TTC549 (cell line): ENCODE measurements around the gene RIOX2.
"Not testable (repeated sequence)": the region's sequence is repeated elsewhere in the genome, so short reads cannot be mapped to it uniquely, and the experiment has no call there.

Experiments
- FAIRE-seq: peaks from 2 replicates; lab custom pipeline; 2012; peaks lifted over from hg19 to GRCh38; lab: Jason Lieb, UNC

Gene RIOX2

DNA sequence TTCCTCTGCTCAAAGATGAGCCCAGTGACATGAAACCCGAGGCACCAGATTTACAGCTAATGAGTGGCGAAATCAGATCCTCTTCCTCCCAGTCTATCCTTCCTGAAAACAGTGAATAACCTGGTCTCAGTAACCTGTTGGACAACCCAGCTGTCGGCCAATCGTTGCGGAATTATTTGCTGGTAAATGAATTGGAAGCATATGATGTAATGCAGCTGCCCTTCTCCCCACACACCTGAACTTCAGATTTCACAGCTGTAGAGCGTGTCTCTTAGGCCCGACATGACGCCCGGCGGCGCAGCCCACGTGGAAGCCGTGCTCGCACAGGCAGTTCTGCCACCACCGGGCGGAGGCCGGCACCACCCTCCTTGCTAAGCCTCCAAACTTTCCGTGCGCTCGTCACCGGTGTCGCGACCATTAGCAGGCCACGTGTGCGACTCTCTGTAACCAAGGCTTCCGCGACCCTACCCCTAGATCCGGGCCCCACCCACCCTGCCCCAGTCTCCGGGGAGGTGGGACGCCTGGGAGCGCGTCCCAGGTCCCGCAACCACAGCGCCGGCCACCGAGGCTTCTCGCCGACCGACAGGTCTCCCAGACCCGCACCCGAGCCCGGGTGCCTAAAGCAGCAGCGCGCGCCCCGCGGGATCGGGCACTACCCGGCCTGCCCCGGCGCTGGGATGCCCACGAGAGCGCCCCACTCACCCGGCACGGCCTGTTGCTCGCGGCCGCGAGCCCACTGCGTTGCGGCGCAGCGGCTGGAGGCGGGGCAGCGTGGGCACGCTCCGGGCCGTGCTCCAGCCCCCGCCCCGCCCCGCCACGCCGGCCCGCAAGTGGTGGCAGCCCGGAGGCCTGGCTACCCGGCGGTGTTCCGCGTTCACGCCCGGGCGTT lies at the start of gene RIOX2:
Gene RIOX2 (minus strand): TSS at position 753 of the 889 bp plus-strand sequence. CDS start 4,838 bp downstream, outside the sequence.
- FAIRE-seq, result no peak

DNA sequence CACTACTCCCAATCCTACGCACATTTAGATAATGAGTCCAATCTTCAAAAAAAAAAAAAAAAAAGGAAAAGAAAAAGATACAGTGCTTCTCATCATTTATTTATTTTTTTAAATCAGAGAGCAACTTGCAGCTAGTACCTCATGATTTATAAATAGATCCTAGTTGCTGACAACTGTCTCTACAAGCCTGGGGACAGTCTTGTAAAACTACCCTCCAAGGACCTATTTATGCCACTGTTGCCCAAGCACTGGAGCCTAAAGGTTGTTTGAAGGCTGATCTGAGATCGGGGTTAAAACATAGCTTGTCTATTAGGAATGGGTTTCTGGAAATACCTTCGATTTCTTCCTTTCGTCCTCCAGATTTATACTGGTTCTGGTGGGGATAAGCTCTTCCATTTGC lies 48.2 kb upstream of the RIOX2 start:
- no peak for FAIRE-seq

DNA sequence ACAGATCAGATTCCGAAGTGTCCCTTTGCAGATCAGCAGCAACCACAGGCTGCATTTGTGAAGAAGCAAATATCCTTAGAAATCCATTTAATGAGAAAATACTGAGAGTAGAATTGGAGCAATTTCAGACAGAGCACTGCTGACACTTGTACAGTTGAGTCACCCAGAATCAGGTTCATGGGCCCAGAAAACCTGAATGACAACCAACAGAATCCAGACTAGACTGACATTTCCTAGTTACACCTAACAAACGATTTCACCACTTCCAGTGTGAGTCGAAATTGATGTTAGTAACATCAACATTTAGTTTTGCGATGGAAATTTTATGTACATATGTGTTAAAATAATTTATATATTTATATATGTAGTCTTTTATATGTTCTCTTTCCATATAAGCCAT lies 46.1 kb upstream of the RIOX2 start:
- no peak for FAIRE-seq

DNA sequence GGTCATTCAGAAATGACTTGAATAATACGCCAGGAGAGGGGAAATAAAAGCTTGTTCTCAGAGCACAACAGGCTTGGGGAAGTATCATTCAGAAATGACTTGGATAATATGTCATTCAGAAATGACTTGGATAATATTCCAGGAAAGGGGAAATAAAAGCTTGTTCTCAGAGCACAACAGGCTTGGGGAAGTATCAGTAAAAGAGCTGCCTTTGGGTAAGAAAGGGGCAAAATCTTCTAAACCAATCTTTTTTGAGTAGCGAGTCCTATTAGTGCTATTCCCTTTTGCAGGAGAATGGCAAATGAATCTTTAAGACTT lies 42.0 kb upstream of the RIOX2 start:
- no peak for FAIRE-seq

DNA sequence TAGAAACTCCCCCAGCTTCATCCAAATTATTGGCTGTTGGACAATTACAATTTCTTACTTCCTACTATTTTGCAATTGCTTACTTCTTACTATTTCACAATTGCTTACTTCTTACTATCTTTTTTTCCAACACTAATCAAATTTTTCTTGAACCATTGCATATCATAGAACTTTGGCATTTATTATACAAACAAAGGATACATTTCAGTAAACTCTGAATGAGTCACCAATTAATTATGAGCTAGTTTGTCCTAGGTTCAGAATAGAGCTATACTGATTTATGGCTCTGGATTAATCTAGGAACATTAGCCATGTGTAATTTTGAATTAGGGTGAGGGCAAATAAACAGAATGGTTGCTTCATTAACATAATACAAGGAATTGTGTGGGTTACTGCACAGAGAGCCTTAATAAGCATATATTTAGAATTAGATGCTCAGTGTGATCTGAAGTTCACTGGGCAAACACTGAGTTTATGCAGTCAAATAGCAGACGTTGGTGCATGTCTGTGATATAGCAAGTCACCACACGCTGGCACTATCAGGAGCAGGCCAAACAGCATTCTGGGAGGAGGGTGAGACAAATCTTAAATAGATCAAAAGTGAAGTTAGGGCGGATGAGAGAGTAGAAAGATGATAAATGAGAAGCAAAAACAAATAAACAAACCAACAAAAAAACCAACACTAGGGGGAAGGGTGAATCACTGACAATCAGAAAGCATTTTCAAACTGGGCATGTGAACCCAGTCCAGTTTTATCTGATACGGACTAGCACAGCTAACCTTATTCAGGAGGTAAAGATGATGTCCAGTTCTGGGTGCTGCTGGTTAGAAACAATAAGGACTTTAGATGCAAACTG lies 41.4 kb upstream of the RIOX2 start:
- FAIRE-seq, result no peak

DNA sequence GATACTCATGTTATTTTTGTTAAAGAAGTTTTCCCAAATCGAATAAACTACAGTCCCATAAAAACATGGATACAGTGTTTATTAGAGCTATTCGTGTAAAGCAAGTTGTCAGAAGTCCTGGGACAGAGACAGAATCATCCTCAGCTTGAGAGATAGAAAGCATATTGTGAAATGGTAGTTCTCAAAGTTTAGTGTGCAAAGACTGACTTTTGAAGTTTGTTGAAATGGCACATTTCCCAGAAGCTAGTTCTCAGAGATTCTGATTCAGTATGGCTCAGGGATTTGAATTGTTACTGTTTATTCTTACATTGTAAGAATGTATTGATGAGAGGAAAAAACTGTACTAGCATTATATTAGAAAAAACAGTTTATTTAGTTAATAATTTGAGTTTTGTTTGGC lies 40.7 kb upstream of the RIOX2 start:
- FAIRE-seq, result no peak

DNA sequence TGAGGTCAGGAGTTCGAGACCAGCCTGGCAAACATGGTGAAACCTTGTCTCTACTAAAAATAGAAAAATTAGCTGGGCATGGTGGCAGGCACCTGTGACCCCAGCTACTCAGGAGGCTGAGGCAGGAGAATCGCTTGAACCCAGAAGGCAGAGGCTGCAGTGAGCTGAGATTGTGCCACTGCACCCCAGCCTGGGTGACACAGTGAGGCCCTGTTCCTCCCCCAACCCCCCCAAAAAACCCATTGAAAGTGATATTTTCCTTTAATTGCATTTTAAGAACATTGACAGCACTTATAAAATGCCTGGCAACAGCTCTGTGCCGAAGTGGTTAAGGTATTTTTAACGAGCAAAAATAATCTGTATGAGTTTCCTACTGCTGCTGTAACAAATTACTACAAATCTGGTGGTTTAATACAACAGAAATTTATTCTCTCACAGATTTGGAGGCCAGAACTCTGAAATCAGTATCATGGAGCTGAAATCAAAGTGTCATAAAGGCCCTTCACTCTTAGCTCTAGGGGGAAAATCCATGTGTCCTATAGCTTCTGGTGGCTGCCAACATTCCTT lies 38.7 kb upstream of the RIOX2 start:
- FAIRE-seq, result not testable (repeated sequence)

DNA sequence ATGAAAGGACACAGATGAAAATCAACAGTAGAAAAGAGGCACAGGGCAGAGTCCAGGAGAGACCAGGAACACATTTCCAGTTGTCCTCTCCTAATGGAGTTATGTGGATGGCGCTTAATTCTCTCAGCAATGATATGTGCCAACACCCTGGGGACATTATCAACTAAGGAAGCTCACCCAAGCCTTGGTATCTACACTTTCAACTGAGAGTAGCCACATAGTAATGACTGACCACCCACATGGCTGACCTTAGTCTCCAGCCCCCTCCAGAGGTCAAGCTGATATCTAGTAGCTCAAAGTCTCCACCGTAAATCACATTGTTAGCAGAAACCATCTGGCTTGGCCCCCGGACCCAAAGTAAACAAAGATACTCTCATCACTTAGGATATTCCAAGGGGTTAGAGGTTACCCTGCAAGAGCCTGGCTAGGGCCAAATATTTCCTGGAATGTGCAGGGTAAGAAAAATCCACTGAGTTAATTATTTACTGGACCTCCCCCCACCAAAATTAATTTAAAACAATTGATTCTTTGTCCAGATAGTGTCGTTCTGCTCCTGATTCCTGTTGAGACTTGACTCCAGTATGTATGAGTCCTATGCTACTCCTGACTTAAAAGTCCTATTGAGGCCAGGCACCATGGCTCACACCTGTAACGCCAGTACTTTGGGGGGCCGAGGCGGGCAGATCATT lies 38.1 kb upstream of the RIOX2 start:
- FAIRE-seq, result no peak

DNA sequence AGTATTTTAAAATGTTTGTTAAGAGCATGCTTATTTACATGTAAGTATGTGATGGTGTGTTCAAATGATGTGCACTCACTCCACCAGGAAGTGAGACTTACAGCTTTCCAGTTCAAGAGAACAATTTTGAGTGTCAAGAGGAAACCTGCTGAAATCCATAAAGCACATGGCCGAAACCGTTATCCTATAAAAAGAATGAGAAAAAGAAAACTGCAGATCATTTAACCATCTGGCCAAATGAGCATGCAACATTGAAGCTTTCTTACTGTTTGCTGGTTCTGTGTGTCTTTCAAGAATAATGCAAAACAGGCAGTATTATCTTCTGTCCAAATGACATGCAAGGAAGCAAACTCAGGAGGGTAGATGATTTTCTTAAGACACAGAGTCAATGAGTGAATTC lies 36.6 kb upstream of the RIOX2 start:
- no peak for FAIRE-seq

DNA sequence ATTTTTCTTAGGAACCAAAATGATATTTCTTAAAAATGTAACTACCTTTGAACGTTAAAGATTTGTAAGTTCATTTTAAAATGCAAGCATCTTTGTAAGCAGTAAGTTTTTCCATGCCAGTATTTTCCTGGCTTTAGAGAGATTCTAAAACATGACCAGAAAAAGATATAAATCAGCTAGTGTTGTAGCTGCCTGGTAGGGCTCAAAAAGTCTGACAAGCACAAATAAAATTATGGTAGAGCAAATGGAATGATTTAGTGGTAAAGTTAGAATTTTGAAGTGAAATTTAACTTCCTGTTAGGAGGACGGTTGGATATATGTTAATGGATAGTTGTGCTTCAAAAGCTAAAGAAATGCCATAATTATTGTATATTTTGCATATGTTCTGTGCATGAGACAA lies 33.2 kb upstream of the RIOX2 start:
- no peak for FAIRE-seq

DNA sequence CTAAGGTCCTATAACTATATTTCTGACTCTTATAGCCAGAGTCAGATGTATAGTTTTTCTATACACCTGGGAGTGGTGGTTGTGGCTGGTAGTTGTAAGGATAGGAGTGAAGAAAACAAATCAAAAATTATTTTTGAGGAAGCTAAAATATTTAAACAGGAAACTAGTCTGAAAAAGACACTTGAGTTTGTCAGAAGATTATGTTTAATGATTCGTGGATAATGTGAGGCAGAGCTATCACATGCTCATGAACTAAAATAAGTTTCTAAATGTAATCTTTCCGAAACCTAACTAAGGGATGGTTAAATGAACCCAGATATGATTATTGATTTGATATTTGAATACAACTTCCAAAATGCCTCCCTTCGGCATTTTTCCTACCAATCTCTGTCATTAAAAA lies 32.5 kb upstream of the RIOX2 start:
- no peak for FAIRE-seq

DNA sequence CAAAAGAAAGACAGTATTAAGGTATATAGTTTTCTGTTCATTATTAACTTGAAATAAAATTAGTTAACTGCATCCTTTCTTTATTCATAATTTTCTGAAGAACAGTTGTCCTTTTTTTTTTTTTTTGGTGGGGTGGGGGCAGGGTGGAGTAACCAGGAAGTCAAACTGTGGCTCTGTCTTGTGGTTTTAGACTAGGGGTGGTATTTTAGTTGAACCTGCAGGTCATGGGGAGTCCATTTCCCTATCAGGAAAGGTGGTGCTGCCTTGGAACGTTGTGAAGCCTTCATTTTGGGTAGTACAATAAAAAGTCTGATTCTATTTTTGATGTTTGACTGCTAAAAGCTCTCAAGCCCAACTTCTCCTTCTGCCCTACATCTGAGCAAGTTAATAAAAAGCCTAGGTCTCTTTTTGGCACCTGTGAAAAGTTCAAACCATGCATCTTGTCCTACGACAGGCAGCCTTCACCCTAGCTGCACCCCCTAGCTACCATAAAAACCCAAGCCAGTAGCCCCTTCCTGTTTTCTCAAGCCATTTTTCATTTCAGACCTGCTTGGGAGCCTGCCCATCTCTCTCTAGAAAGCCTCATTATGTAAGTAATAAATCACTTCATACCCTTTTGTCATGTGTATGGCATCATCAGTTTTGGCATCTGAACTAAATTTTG lies 31.2 kb upstream of the RIOX2 start:
- no peak for FAIRE-seq

DNA sequence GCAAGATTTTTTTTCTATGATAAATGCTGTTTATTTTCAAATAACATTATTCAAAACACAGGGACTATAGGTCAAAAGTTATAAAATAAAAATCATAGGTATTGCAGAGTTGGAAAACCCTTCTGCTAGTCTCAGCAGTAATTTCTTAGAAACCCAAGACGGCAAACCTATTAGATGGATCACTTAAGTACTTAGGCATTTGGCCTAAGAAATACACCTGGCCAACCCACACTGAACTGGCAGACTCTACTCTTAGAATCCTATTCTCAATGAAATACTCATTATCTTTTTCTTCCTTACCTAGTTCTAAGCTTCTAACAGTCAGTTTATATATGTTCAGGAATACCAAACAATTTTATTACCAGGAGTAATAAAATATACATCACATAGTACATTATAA lies 30.5 kb upstream of the RIOX2 start:
- FAIRE-seq, result no peak

DNA sequence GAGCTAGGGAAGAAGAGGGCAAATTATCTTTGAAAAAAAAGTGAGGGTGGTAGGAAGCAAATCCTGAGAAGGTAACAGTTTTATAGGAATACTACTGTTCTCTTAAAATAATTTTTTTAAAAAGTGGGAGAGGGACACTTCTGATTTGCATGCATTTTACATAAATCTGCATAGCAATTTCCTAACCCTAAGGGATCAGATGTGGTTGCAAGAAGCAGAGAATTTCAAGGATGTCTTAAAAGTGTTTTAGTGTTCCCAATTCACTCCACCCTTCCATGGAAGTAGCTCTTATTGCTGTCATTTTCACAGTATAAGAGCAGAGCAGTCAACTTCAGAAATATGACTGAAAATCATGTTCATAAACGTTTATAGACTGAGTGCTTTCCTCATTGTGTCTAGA lies 27.8 kb upstream of the RIOX2 start:
- no peak for FAIRE-seq

DNA sequence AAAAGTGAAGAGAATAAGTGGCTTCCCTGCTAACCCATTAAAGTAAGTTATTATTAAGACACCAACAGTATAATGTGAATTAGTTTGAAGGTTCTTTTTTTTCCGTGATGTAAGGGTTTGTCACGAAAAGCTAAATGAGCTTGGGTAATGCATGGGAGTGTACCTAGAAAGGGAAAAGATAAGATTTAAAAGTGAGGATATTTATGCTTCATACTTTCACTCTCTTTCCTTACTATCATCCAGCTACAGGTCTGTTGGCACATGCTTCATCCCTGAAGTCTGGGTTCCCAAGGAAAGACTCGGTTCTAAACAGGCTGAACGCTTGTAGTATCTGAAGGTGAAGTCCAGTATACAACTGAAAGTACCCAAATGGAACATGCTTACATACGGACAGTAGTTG lies 26.9 kb upstream of the RIOX2 start:
- FAIRE-seq, result no peak

DNA sequence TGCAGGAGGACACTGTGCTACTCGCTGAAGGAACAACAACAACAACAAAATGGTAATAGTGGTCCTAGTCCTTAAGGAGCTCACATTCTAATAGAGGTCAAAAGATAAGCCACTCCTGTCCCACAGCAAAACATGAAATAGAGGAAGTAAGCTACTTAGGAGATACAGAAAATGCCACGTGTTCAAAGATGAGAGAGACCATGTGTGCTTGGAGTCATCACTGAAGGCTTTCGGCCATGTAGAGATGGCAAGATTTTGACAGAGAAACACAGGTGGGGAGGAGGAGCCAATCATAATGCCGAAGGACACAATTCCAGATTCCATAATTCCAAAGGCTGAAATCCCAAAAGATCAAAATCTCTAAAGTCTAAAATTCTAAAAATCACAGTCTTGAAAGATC lies 24.8 kb upstream of the RIOX2 start:
- no peak for FAIRE-seq

DNA sequence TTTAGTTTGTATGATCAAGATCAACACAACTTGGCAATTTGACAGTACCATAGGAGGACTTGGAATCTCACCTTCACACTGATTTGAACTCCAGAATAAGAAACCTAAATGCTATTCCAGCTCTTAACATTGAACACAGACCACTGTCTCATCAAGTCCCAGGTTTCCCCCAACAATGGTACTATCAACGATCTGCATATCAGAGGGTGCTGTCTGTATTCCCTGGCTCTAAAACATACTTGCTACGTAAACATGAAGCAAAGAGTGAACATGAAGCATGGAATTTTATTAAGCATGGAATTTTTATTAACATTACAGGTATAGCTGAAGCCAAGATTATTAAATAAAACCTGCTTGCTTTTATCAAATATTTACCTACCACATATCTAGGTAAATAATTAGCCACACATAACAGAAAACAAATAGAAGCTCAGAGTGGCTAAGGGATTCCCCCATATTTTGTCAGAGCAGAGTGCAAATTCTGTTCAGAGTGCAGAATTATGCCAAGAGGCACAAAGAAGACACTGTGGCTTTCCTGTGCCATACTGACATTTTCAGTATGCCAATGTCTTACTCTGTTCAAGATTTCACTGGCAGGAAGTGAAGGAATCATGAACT lies 22.2 kb upstream of the RIOX2 start:
- FAIRE-seq, result no peak

DNA sequence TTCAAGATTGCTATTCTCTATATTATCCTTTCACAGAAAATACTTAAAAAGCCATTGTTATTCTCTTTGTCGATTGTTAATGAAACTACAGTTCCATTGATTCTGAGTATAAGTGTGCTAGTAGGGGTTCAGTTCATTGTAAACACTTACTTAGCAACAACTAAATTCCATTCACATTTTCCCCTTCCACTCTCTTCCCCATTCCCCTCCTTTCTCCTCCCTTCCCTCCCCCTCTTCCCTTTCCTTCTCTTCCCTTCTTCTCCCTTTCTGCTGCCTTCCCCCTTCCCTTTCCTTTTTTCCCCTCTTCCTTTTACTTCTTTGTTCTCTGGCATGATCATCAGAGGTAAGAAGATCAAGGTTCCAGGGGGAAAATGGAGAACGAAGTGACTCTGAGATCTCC lies 21.3 kb upstream of the RIOX2 start:
- no peak for FAIRE-seq

DNA sequence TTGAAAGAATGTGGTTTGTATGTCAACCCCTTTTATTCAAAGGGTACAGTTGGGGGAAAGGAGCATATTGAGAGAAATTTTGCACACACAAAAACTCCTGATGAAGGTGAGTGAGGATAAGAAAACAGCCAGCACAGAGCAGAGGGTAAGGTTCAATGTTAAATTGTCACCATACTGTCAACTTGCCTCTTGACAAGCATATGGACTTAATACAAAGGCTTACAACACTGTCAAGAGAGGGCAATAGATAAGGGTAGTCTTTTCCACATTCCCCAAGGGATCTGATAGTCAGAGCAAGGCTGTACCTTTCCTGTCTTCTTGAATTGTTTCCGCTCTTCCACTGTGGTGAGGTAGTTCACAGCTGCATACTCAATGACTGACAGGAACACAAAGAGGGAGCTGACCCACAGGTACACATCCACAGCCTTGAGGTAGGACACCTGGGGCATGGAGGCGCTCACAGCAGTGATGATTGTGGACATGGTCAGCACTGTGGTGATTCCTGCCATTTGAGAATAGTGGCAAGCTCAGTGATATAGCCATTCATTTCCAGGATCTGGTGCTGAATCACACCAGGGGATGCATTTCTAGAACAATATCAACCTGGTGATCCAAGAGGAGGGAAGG lies 20.4 kb upstream of the RIOX2 start:
- FAIRE-seq, result no peak

DNA sequence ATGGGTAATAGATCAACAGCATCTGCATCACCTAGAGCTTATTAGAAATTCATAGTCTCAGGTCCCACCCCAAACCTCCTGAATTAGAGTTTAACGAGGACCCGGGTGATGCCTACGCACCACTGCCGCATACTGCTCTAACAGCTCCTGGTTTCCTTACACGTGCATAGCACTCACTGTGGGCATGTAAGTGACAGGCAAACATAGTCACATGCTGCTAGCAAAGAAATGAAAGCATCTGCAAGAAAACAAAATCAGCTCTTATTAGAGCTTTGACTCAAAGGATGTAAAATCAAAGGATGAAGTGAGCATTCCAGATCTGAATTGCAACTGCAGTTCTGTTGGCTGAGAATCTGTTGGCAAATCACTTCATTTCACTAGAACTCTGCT lies 19.1 kb upstream of the RIOX2 start:
- no peak for FAIRE-seq

DNA sequence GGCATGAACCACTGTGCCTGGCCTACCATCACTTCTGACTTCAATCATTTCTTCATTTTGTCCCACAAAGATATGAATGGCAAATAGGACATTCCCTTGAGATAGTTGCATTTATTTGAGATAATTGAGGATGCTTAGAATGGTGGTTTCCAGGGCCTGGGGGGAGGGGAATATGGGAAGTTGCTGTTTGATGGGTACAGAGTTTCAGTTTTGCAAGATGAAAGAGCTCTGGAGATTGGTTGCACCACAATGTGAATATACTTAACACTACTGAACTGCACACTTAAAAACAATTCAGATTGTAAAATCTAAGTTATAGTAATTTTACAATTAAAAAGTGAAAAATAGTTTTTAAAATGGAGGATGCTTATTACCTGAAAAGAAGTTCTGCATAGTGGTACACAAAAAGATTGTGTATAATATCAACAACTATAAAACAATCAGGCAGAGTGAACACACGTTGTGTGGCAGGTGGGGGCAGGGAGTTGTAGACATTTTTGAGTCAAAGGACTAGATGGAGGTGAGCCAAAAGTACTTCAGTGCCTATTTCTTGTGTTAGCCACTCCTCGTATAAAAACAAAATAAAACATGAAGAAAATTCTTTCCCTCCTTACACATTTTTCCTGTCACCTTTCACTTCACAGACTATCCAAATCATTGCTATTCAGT lies 18.5 kb upstream of the RIOX2 start:
- no peak for FAIRE-seq
